Natural killer cell (primary cell): Measurements from ENCODE around the gene CALU. TPM values are rescaled to one million over a fixed set of nuclear protein-coding genes. Genes with fewer than 3 reads are reported as not detected.

ENCODE experiments used
- ATAC-seq, 3 donors: fragments of 150-1000 bp in 2 of 3; fragments of 200-7000 bp in 1 of 3; cut with Tn5 transposase; 1 replicate in 1 of 3; 2 replicates in 2 of 3; pipeline ENCODE4 v1.10.0; 2021; ENCODE audit warnings: mild to moderate bottlenecking in 2 of 3, moderate library complexity in 2 of 3
- DNase-seq, 2 donors: peaks; one replicate each; pipeline versions ENCODE4 v3.0.0 to v3.0.0-alpha.2; 2013 to 2021; ENCODE audit warnings: mixed read lengths in 1 of 2
- H3K27ac ChIP-seq: one replicate; pipeline ENCODE4 v1.5.1; 2013; ENCODE audit warnings: mild to moderate bottlenecking, low read length
- H3K27me3 ChIP-seq: one replicate; pipeline ENCODE4 v1.6.1; 2013; ENCODE audit warnings: low read length; ENCODE audit not compliant: control insufficient read depth, insufficient read depth
- H3K36me3 ChIP-seq: one replicate; pipeline ENCODE4 v1.6.1; 2013; ENCODE audit warnings: low read length; ENCODE audit not compliant: control insufficient read depth, insufficient read depth
- H3K4me1 ChIP-seq: one replicate; pipeline ENCODE4 v1.6.1; 2013; ENCODE audit warnings: low read length; ENCODE audit not compliant: control insufficient read depth, insufficient read depth
- H3K4me3 ChIP-seq: one replicate; pipeline ENCODE4 v1.5.1; 2013; ENCODE audit warnings: low read length
- H3K9me3 ChIP-seq: one replicate; pipeline ENCODE4 v1.6.1; 2013; ENCODE audit warnings: low read length; ENCODE audit not compliant: control insufficient read depth, insufficient read depth
- H3K27ac Mint-ChIP-seq, 2 donors: one replicate each; pipeline ENCODE4 v1.8.0; 2022; ENCODE audit warnings: mild to moderate bottlenecking in 2 of 2, mixed read lengths in 2 of 2, moderate library complexity in 1 of 2
- H3K27me3 Mint-ChIP-seq, 2 donors: one replicate each; pipeline ENCODE4 v1.8.0; 2022; ENCODE audit warnings: low read depth in 2 of 2, mixed read lengths in 2 of 2
- H3K36me3 Mint-ChIP-seq: one replicate; pipeline ENCODE4 v1.8.0; 2022; ENCODE audit warnings: mixed read lengths
- H3K4me1 Mint-ChIP-seq, 2 donors: one replicate each; pipeline ENCODE4 v1.8.0; 2022; ENCODE audit warnings: mixed read lengths in 2 of 2
- H3K4me3 Mint-ChIP-seq: one replicate; pipeline ENCODE4 v1.8.0; 2022; ENCODE audit warnings: mild to moderate bottlenecking, moderate library complexity, mixed read lengths
- H3K9me3 Mint-ChIP-seq, 2 donors: one replicate each; pipeline ENCODE4 v1.8.0; 2022; ENCODE audit warnings: mixed read lengths in 2 of 2
- CTCF ChIP-seq: fragments of 200-600 bp; IDR thresholded peaks from one replicate; pipeline ENCODE4 v1.8.0; 2022; ENCODE audit warnings: antibody characterized with exemption
- WGBS: methylation state at CpG from one replicate; pipeline ENCODE4 v1.1.7; 2013; ENCODE audit warnings: missing lambda C conversion rate; ENCODE audit not compliant: insufficient coverage; 5-methylcytosine and 5-hydroxymethylcytosine counted together
- intact Hi-C: fragments of 100-400 bp; cut with micrococcal nuclease; formaldehyde crosslinking; loops from one replicate; pipeline ENCODE4 v1.14.2; 2022
- total RNA-seq, 4 donors: library from RNA; stranded (reverse); fragments of 120-200 nt in 1 of 4; gene quantifications; one replicate each; pipeline versions ENCODE4 v1.2.3 to v1.2.4, GENCODE V29; 2013 to 2022

The CALU gene
- total RNA-seq, 3 donors from 2014 or later (not counting 1 experiment from before 2014, with no cell fraction given): 25.9 to 31.7 (median 27.6) TPM

DNA sequence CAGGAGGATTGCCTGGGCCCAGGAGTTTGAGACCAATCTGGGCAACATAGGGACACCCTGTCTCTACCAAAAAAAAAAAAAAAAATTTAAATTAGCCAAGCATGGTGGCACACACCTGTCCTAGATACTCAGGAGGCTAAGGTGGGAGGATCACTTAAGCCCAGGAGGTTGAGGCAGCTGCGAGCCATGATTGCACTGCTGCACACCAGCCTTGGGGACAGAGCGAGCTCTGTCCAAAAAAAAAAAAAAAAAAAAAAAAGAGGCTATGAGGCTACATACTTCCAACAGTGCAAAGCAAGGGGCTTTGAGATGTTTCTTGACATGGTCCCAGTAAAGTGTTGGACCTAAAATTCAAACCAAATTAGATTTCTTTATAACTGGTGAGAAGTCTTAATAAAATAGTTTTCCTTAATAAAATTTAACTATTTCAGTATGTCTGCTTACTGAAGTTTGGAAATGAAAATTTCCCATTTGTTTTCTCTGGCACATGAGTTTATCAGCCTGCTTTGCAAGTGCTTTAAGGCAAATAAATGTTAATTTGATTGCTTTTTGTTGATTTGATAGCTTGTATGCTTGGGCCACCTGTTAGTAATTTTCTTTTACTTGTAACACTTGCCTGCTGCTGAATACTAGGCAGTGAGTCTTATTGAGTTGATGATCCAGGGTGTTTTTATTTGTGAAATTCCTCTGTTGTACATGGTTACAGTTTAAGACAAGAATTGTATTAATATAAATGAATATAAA lies 16.1 kb downstream of the CALU start:
- H3K27ac Mint-ChIP-seq: no peak overlapping the region
- H3K9me3 Mint-ChIP-seq: no peaks in the 10 kb centered on the region
- no peaks in the 10 kb centered on the region for H3K4me1 ChIP-seq
- DNase-seq: no peak
- H3K4me1 Mint-ChIP-seq: peaks cover 5 to 10% of the 10 kb centered on the region in 2 donors
- no peak for TF ChIP-seq CTCF
- intact Hi-C loops: no loop called here
- no peaks in the 10 kb centered on the region for H3K27me3 Mint-ChIP-seq
- H3K4me3 ChIP-seq: no peak overlapping the region
- peaks cover 56% of the 10 kb centered on the region for H3K36me3 ChIP-seq
- no peak overlapping the region for H3K27ac ChIP-seq
- peaks cover 8% of the 10 kb centered on the region for H3K36me3 Mint-ChIP-seq
- ATAC-seq: no peak
- no peak overlapping the region for H3K4me3 Mint-ChIP-seq
- H3K27me3 ChIP-seq: no peaks in the 10 kb centered on the region
- WGBS: 96% methylated on average over 2 of the region's 2 CpGs
- no peaks in the 10 kb centered on the region for H3K9me3 ChIP-seq

- no peak for TF ChIP-seq CTCF
- Mint-ChIP-seq H3K27me3 (no peaks in the 10 kb centered on the region), H3K4me3 (no peak overlapping the region), H3K4me1 (peaks cover 5 to 10% of the 10 kb centered on the region in 2 donors), H3K27ac (no peak overlapping the region), H3K36me3 (peaks cover 8% of the 10 kb centered on the region), H3K9me3 (no peaks in the 10 kb centered on the region)
- ATAC-seq: no peak
- Histone ChIP-seq H3K27ac (no peak overlapping the region), H3K9me3 (no peaks in the 10 kb centered on the region), H3K4me3 (no peak overlapping the region), H3K36me3 (peaks cover 59% of the 10 kb centered on the region), H3K4me1 (no peaks in the 10 kb centered on the region), H3K27me3 (no peaks in the 10 kb centered on the region)
- intact Hi-C loops: no loop called here
- 96% methylated on average over 5 of the region's 5 CpGs for WGBS
- no peak for DNase-seq
These were observed 16.8 kb downstream of the CALU start for GRCh38 chr7:128755819-128756476.

DNA sequence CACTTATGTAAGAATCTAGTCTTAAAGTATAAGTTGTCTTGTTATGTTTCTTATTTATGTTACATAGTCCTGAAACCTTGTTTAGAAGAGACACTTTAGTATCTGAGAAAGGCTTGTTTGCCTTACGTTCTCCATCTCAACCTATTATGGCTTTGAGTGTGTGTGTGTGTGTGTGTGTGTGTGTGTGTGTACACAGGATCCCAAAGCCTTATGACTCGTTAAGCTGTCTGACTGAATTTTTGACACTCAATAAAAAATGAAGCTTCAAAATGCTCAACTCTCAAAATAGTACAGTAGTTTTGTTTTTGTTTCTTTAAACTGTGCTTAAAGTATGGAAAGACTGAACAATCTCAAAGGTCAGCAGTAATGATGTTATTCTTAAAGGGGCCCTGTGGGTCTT lies 18.0 kb downstream of the CALU start:
- Histone ChIP-seq H3K4me1 (no peaks in the 10 kb centered on the region), H3K27me3 (no peaks in the 10 kb centered on the region), H3K27ac (no peak overlapping the region), H3K4me3 (no peak overlapping the region), H3K36me3 (peaks cover 65% of the 10 kb centered on the region), H3K9me3 (no peaks in the 10 kb centered on the region)
- no peaks in the 10 kb centered on the region for H3K9me3 Mint-ChIP-seq
- intact Hi-C loops: no loop called here
- H3K27ac Mint-ChIP-seq: no peak overlapping the region
- peaks cover 5 to 10% of the 10 kb centered on the region in 2 donors for H3K4me1 Mint-ChIP-seq
- WGBS: no CpG with 5 or more reads among the region's 2 CpGs
- no peak for ATAC-seq
- DNase-seq: no peak
- peaks cover 8% of the 10 kb centered on the region for H3K36me3 Mint-ChIP-seq
- no peaks in the 10 kb centered on the region for H3K27me3 Mint-ChIP-seq
- no peak for TF ChIP-seq CTCF
- H3K4me3 Mint-ChIP-seq: no peak overlapping the region
